Measurements from ENCODE around the gene IL1RAPL2. TPM values are rescaled to one million over a fixed set of nuclear protein-coding genes. Genes with fewer than 3 reads are reported as not detected.

The IL1RAPL2 gene
- total RNA-seq, 2 donors from 2014 or later = not detected

GRCh38 chrX:105723966-105724735 is 1158.2 kb downstream of the IL1RAPL2 start:
- Mint-ChIP-seq H3K27me3 (ENCODE audit: low read depth) (peaks cover 9% of the 10 kb centered on the region), H3K4me1 (ENCODE audit: low read depth) (no peaks in the 10 kb centered on the region), H3K9me3 (no peaks in the 10 kb centered on the region), H3K27ac (no peak overlapping the region), H3K4me3 (no peak overlapping the region), H3K36me3 (ENCODE audit: insufficient read depth in 2 of 2) (no peaks in the 10 kb centered on the region)
- DNase-seq (no peak), ATAC-seq (replicated peaks in 1 of 2) (no peak)

GRCh38 chrX:105725228-105725627 is 1159.2 kb downstream of the IL1RAPL2 start:
- H3K27ac Mint-ChIP-seq = no peak overlapping the region
- ATAC-seq (replicated peaks in 1 of 2) (no peak), DNase-seq (no peak)
- H3K36me3 Mint-ChIP-seq (ENCODE audit: insufficient read depth in 2 of 2) = no peaks in the 10 kb centered on the region
- no peaks in the 10 kb centered on the region for H3K9me3 Mint-ChIP-seq
- no peak overlapping the region for H3K4me3 Mint-ChIP-seq
- H3K27me3 Mint-ChIP-seq (ENCODE audit: low read depth) = peaks cover 9% of the 10 kb centered on the region
- no peaks in the 10 kb centered on the region for H3K4me1 Mint-ChIP-seq (ENCODE audit: low read depth)

GRCh38 chrX:105738162-105738561 is 1172.2 kb downstream of the IL1RAPL2 start:
- Mint-ChIP-seq H3K27ac (no peak overlapping the region), H3K9me3 (peaks cover 0 to 2% of the 10 kb centered on the region in 2 donors), H3K36me3 (ENCODE audit: insufficient read depth in 2 of 2) (no peaks in the 10 kb centered on the region), H3K27me3 (ENCODE audit: low read depth) (peaks cover 14% of the 10 kb centered on the region), H3K4me3 (no peak overlapping the region), H3K4me1 (ENCODE audit: low read depth) (no peaks in the 10 kb centered on the region)
- DNase-seq = no peak
- ATAC-seq (replicated peaks in 1 of 2) = no peak

GRCh38 chrX:105744291-105744690 is 1178.3 kb downstream of the IL1RAPL2 start:
- no peak overlapping the region for H3K27ac Mint-ChIP-seq
- H3K27me3 Mint-ChIP-seq (ENCODE audit: low read depth) = peaks cover 11% of the 10 kb centered on the region
- DNase-seq = no peak
- peaks cover 2 to 3% of the 10 kb centered on the region in 2 donors for H3K9me3 Mint-ChIP-seq
- no peak overlapping the region for H3K4me3 Mint-ChIP-seq
- no peak for ATAC-seq (replicated peaks in 1 of 2)
- H3K36me3 Mint-ChIP-seq (ENCODE audit: insufficient read depth in 2 of 2) = peaks cover 0 to 2% of the 10 kb centered on the region in 2 donors
- H3K4me1 Mint-ChIP-seq (ENCODE audit: low read depth) = no peaks in the 10 kb centered on the region

- Mint-ChIP-seq H3K9me3 (peaks cover 2 to 3% of the 10 kb centered on the region in 2 donors), H3K4me3 (no peak overlapping the region), H3K27me3 (ENCODE audit: low read depth) (peaks cover 11% of the 10 kb centered on the region), H3K36me3 (ENCODE audit: insufficient read depth in 2 of 2) (peaks cover 0 to 2% of the 10 kb centered on the region in 2 donors), H3K27ac (no peak overlapping the region), H3K4me1 (ENCODE audit: low read depth) (no peaks in the 10 kb centered on the region)
- ATAC-seq (replicated peaks in 1 of 2) = no peak
- DNase-seq = no peak
Observed at GRCh38 chrX:105744946-105745345, 1178.9 kb downstream of the IL1RAPL2 start.

- DNase-seq (no peak), ATAC-seq (replicated peaks in 1 of 2) (no peak)
- H3K27ac Mint-ChIP-seq = no peak overlapping the region
- no peak overlapping the region for H3K4me3 Mint-ChIP-seq
- peaks cover 0 to 2% of the 10 kb centered on the region in 2 donors for H3K36me3 Mint-ChIP-seq (ENCODE audit: insufficient read depth in 2 of 2)
- H3K9me3 Mint-ChIP-seq = peaks cover 2 to 3% of the 10 kb centered on the region in 2 donors
- no peaks in the 10 kb centered on the region for H3K4me1 Mint-ChIP-seq (ENCODE audit: low read depth)
- H3K27me3 Mint-ChIP-seq (ENCODE audit: low read depth) = peaks cover 11% of the 10 kb centered on the region
Observed at GRCh38 chrX:105745863-105746262, 1179.9 kb downstream of the IL1RAPL2 start.

- H3K9me3 Mint-ChIP-seq = peaks cover 0 to 5% of the 10 kb centered on the region in 2 donors
- ATAC-seq (replicated peaks in 1 of 2) (no peak), DNase-seq (no peak)
- no peak overlapping the region for H3K4me3 Mint-ChIP-seq
- H3K27ac Mint-ChIP-seq = no peak overlapping the region
- H3K4me1 Mint-ChIP-seq (ENCODE audit: low read depth) = no peaks in the 10 kb centered on the region
- H3K36me3 Mint-ChIP-seq (ENCODE audit: insufficient read depth in 2 of 2) = no peaks in the 10 kb centered on the region
- H3K27me3 Mint-ChIP-seq (ENCODE audit: low read depth) = no peaks in the 10 kb centered on the region
Observed at GRCh38 chrX:105752338-105752956, 1186.4 kb downstream of the IL1RAPL2 start.

GRCh38 chrX:105753411-105753810 is 1187.4 kb downstream of the IL1RAPL2 start:
- no peaks in the 10 kb centered on the region for H3K36me3 Mint-ChIP-seq (ENCODE audit: insufficient read depth in 2 of 2)
- H3K4me3 Mint-ChIP-seq = no peak overlapping the region
- H3K4me1 Mint-ChIP-seq (ENCODE audit: low read depth) = no peaks in the 10 kb centered on the region
- H3K9me3 Mint-ChIP-seq = peaks cover 0 to 5% of the 10 kb centered on the region in 2 donors
- H3K27ac Mint-ChIP-seq = no peak overlapping the region
- DNase-seq (no peak), ATAC-seq (replicated peaks in 1 of 2) (no peak)
- H3K27me3 Mint-ChIP-seq (ENCODE audit: low read depth) = no peaks in the 10 kb centered on the region

- no peaks in the 10 kb centered on the region for H3K4me1 Mint-ChIP-seq (ENCODE audit: low read depth)
- ATAC-seq (replicated peaks in 1 of 2) (no peak), DNase-seq (no peak)
- peaks cover 0 to 5% of the 10 kb centered on the region in 2 donors for H3K9me3 Mint-ChIP-seq
- no peak overlapping the region for H3K4me3 Mint-ChIP-seq
- H3K27me3 Mint-ChIP-seq (ENCODE audit: low read depth) = no peaks in the 10 kb centered on the region
- H3K27ac Mint-ChIP-seq = no peak overlapping the region
- no peaks in the 10 kb centered on the region for H3K36me3 Mint-ChIP-seq (ENCODE audit: insufficient read depth in 2 of 2)
Observed at GRCh38 chrX:105754286-105754964, 1188.4 kb downstream of the IL1RAPL2 start.

- H3K9me3 Mint-ChIP-seq = peaks cover 0 to 5% of the 10 kb centered on the region in 2 donors
- H3K36me3 Mint-ChIP-seq (ENCODE audit: insufficient read depth in 2 of 2) = no peaks in the 10 kb centered on the region
- no peak overlapping the region for H3K27ac Mint-ChIP-seq
- H3K27me3 Mint-ChIP-seq (ENCODE audit: low read depth) = no peaks in the 10 kb centered on the region
- ATAC-seq (replicated peaks in 1 of 2) (no peak), DNase-seq (no peak)
- H3K4me1 Mint-ChIP-seq (ENCODE audit: low read depth) = no peaks in the 10 kb centered on the region
- H3K4me3 Mint-ChIP-seq = no peak overlapping the region
Observed at GRCh38 chrX:105755109-105755508, 1189.1 kb downstream of the IL1RAPL2 start.

GRCh38 chrX:105758754-105759153 is 1192.8 kb downstream of the IL1RAPL2 start:
- no peak overlapping the region for H3K27ac Mint-ChIP-seq
- no peaks in the 10 kb centered on the region for H3K36me3 Mint-ChIP-seq (ENCODE audit: insufficient read depth in 2 of 2)
- H3K27me3 Mint-ChIP-seq (ENCODE audit: low read depth) = no peaks in the 10 kb centered on the region
- DNase-seq (no peak), ATAC-seq (replicated peaks in 1 of 2) (no peak)
- peaks cover 0 to 5% of the 10 kb centered on the region in 2 donors for H3K9me3 Mint-ChIP-seq
- H3K4me3 Mint-ChIP-seq = no peak overlapping the region
- no peaks in the 10 kb centered on the region for H3K4me1 Mint-ChIP-seq (ENCODE audit: low read depth)

GRCh38 chrX:105759598-105759997 is 1193.6 kb downstream of the IL1RAPL2 start:
- no peak overlapping the region for H3K4me3 Mint-ChIP-seq
- no peaks in the 10 kb centered on the region for H3K36me3 Mint-ChIP-seq (ENCODE audit: insufficient read depth in 2 of 2)
- no peaks in the 10 kb centered on the region for H3K4me1 Mint-ChIP-seq (ENCODE audit: low read depth)
- ATAC-seq (replicated peaks in 1 of 2) (no peak), DNase-seq (no peak)
- no peaks in the 10 kb centered on the region for H3K27me3 Mint-ChIP-seq (ENCODE audit: low read depth)
- no peak overlapping the region for H3K27ac Mint-ChIP-seq
- H3K9me3 Mint-ChIP-seq = peaks cover 0 to 5% of the 10 kb centered on the region in 2 donors

GRCh38 chrX:105765691-105766090 is 1199.7 kb downstream of the IL1RAPL2 start:
- no peak overlapping the region for H3K27ac Mint-ChIP-seq
- no peak overlapping the region for H3K4me3 Mint-ChIP-seq
- peaks cover 0 to 3% of the 10 kb centered on the region in 2 donors for H3K9me3 Mint-ChIP-seq
- H3K36me3 Mint-ChIP-seq (ENCODE audit: insufficient read depth in 2 of 2) = no peaks in the 10 kb centered on the region
- H3K27me3 Mint-ChIP-seq (ENCODE audit: low read depth) = peaks cover 9% of the 10 kb centered on the region
- no peak for DNase-seq
- H3K4me1 Mint-ChIP-seq (ENCODE audit: low read depth) = no peaks in the 10 kb centered on the region
- ATAC-seq (replicated peaks in 1 of 2) = no peak

Measured in activated T-cell treated with anti-CD3 and anti-CD28 coated beads, Interleukin-2, amount 50 U/mL, for 72 hours (primary cell).